K562 (cell line): ENCODE results near the gene ARHGEF16. TPM values are rescaled to one million over a fixed set of nuclear protein-coding genes. Genes with fewer than 3 reads are reported as not detected.

Experiments
- CHD2 ChIP-seq: IDR thresholded peaks from 2 replicates; pipeline ENCODE4 v1.6.1; 2011; ENCODE audit warnings: low read depth, low read length
- CTCFL ChIP-seq: IDR thresholded peaks from 2 replicates; pipeline ENCODE4 v1.6.1; 2011; ENCODE audit warnings: borderline replicate concordance, low read depth, mild to moderate bottlenecking, moderate library complexity, low read length; ENCODE audit not compliant: insufficient read depth, poor library complexity, severe bottlenecking
- EGR1 ChIP-seq: fragments of 450-650 bp; conservative IDR thresholded peaks from 2 replicates; pipeline ENCODE4 v1.6.1; 2017; ENCODE audit warnings: mild to moderate bottlenecking
- ESRRB ChIP-seq: fragments of 250-450 bp; sonication (Bioruptor Pico); IDR thresholded peaks from 2 replicates; pipeline ENCODE4 v1.5.0; 2020; ENCODE audit warnings: mild to moderate bottlenecking, moderate library complexity, borderline replicate concordance
- HCFC1 ChIP-seq: IDR thresholded peaks from 2 replicates; pipeline ENCODE4 v1.6.1; 2012; ENCODE audit warnings: low read depth, low read length, improper control_type of control experiment
- MBD2 ChIP-seq: sonication (generic); IDR thresholded peaks from 2 replicates; pipeline ENCODE4 v1.6.1; 2016; ENCODE audit warnings: low read depth, borderline replicate concordance
- NUFIP1 ChIP-seq: fragments of 450-650 bp; IDR thresholded peaks from 2 replicates; pipeline ENCODE4 v1.6.1; 2018; ENCODE audit not compliant: partially characterized antibody
- PCBP1 ChIP-seq: fragments of 200-400 bp; formaldehyde crosslinking; IDR thresholded peaks from 2 replicates; pipeline ENCODE4 v1.6.1; 2018; ENCODE audit warnings: mild to moderate bottlenecking, low read depth, low read length; ENCODE audit not compliant: poor library complexity, severe bottlenecking
- POLR2G ChIP-seq: fragments of 200-400 bp; formaldehyde crosslinking; IDR thresholded peaks from 2 replicates; pipeline ENCODE4 v1.6.1; 2017; ENCODE audit warnings: low read depth, mild to moderate bottlenecking, antibody characterized with exemption, low read length, moderate library complexity
- TEAD4 ChIP-seq, 2 experiments: sonication (generic) in 1 of 2; formaldehyde crosslinking in 1 of 2; IDR thresholded peaks; 2 replicates each; pipeline versions ENCODE4 v1.6.1 to v1.8.0; 2012 to 2022; ENCODE audit warnings: borderline replicate concordance in 1 of 2, inconsistent platforms in 1 of 2, low read length in 1 of 2, mild to moderate bottlenecking in 1 of 2, missing genetic modification reagents in 1 of 2
- TGIF2 ChIP-seq: sonication (generic); formaldehyde crosslinking; IDR thresholded peaks from 2 replicates; pipeline ENCODE4 v1.8.1; 2022; ENCODE audit warnings: mild to moderate bottlenecking, missing genetic modification reagents, moderate library complexity
- ZBTB43 ChIP-seq: sonication (generic); formaldehyde crosslinking; IDR thresholded peaks from 2 replicates; pipeline ENCODE4 v1.8.0; 2023; ENCODE audit warnings: mild to moderate bottlenecking, missing genetic modification reagents
- ZNF143 ChIP-seq: sonication (generic); formaldehyde crosslinking; IDR thresholded peaks from 2 replicates; pipeline ENCODE4 v1.9.0; 2022; ENCODE audit warnings: mild to moderate bottlenecking, missing genetic modification reagents
- ZNF165 ChIP-seq: fragments of 250-450 bp; sonication (Bioruptor Pico); IDR thresholded peaks from 2 replicates; pipeline ENCODE4 v1.4.0; 2020; ENCODE audit warnings: borderline replicate concordance
- ZNF57 ChIP-seq: fragments of 450-650 bp; formaldehyde crosslinking; IDR thresholded peaks from 2 replicates; pipeline ENCODE4 v1.4.0; 2020; ENCODE audit warnings: mild to moderate bottlenecking, moderate library complexity
- ZNF695 ChIP-seq: fragments of 450-650 bp; formaldehyde crosslinking; IDR thresholded peaks from 2 replicates; pipeline ENCODE4 v1.4.0; 2020; ENCODE audit warnings: mild to moderate bottlenecking, moderate library complexity
- ZNF740 ChIP-seq, 3 experiments: fragments of 200-800 bp in 1 of 3; sonication (Bioruptor generic) in 1 of 3; sonication (generic) in 1 of 3; formaldehyde crosslinking in 1 of 3; IDR thresholded peaks; 2 replicates each; pipeline versions ENCODE4 v1.6.1 to v1.8.0; 2016 to 2022; ENCODE audit warnings: mild to moderate bottlenecking in 2 of 3, missing compliant biosample characterization in 2 of 3, missing genetic modification characterization in 2 of 3, missing genetic modification reagents in 1 of 3
- ZNF778 ChIP-seq: fragments of 450-650 bp; formaldehyde crosslinking; IDR thresholded peaks from 2 replicates; pipeline ENCODE4 v1.4.0; 2020; ENCODE audit warnings: mild to moderate bottlenecking, moderate library complexity
- polyA plus RNA-seq, 8 experiments: library from polyadenylated mRNA; depleted of rRNA in 4 of 8; stranded (reverse) in 5 of 8; unstranded in 3 of 8; fragments of >200 nt; fragmentation: Nextera tagmentation in 2 of 8; fragmentation: Illumina TruSeq in 1 of 8; extraction: Ambion mirVana in 2 of 8; extraction: Trizol in 1 of 8; gene quantifications; 2 replicates each; pipeline versions ENCODE4 v1.2.1 to v1.2.3, GENCODE V29; 2011 to 2014; ENCODE audit warnings: inconsistent platforms in 1 of 8, missing spikeins in 1 of 8
- total RNA-seq, 7 experiments: library from RNA; depleted of rRNA in 6 of 7; stranded (reverse); fragments of >200 nt in 6 of 7; fragmentation: Illumina TruSeq in 2 of 7; extraction: Trizol in 2 of 7; gene quantifications; 2 replicates each; pipeline versions ENCODE4 v1.2.1 to v1.2.3, GENCODE V29; 2011 to 2021; ENCODE audit warnings: low replicate concordance in 1 of 7
- TF ChIP-seq, protein P1 (sequence below): sonication (generic); formaldehyde crosslinking; IDR thresholded peaks from 2 replicates; pipeline ENCODE4 v1.8.0; 2022; ENCODE audit warnings: mild to moderate bottlenecking, missing genetic modification reagents
- TF ChIP-seq, protein P2 (sequence below): fragments of 450-650 bp; IDR thresholded peaks from 2 replicates; pipeline ENCODE4 v1.6.1; 2016; ENCODE audit warnings: low read depth, mild to moderate bottlenecking, moderate library complexity

Gene ARHGEF16
- total and polyA plus RNA-seq, 9 of the 15 experiments (the other 6 are each of a cell fraction or from before 2014, with no cell fraction given), result 0.15 to 1.2 (median 0.49) TPM; not detected in 2

DNA sequence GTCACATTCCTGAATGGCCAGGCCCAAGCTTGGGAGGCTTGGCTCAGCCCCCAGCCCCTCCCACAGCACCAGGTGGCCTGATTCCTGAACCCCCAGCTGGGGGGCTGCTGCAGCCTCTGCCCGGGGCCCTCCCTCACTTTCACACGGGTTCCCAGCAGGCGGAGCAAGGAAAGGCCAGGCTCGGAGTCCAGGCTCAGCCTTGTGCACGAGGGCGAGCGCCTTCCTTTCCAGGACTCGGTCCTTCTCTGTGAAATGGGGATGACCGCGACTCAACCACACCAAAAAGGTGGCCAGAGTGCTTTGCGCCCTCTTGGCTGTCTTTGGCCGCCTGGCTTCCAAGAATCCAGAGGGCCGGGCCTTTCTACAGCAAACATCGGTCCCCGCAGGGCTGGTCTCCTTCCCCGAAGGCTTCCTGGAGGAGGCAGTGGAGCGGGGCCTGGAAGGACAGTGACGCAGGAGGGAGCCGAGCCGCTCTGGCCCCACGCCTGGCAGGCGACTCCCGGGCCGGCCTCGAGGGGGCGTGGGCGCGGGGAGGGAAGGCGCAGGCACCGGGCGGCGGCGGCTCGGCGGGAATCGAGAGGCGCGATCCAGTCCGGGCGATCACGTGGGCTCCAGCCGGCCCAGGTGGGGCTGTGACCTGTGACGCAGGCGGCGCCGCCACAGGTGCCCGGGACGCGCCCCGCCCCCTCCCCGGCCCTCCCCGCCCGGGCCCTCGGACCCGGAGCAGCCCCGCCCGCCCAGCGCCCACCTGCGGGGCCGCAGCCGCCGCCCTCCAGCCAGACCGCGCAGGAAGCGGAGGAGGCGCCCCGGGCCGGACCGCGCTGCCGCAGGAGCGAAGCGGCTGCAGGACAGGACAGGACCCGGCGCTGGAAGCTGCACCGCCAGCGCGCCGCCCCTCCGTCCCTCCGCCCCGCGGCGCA, at the start of gene ARHGEF16 (continued):
- TF ChIP-seq ZNF740 (CRISPR knock-in tag; IDR thresholded peaks at IDR 0.05) (peak; percentile 51; the same call in 1 of the 2 replicates), ZNF740 (tag; IDR thresholded peaks at IDR 0.05) (no peak), EGR1 (no peak), CHD2 (no peak), NUFIP1 (no peak), ZBTB43 (CRISPR knock-in tag) (no peak), ZNF165 (CRISPR knock-in tag) (no peak), TEAD4 (IDR thresholded peaks at IDR 0.05; ENCODE audit: low read length) (no peak), TEAD4 (CRISPR knock-in tag; IDR thresholded peaks at IDR 0.05; ENCODE audit: borderline replicate concordance) (no peak), ZNF57 (CRISPR knock-in tag) (no peak), POLR2G (0 out of 2 replicates have a peak, but pooled peaks have one; percentile 17), PCBP1 (peak; percentile 26), TGIF2 (CRISPR knock-in tag) (no peak), ZNF695 (CRISPR knock-in tag) (no peak), ZNF778 (CRISPR knock-in tag) (no peak), HCFC1 (no peak), CTCFL (peak; percentile 92), ZNF143 (0 out of 2 replicates have a peak, but pooled peaks have one; percentile 14), MBD2 (no peak), ESRRB (CRISPR knock-in tag) (no peak)
- TF ChIP-seq, protein P1, sequence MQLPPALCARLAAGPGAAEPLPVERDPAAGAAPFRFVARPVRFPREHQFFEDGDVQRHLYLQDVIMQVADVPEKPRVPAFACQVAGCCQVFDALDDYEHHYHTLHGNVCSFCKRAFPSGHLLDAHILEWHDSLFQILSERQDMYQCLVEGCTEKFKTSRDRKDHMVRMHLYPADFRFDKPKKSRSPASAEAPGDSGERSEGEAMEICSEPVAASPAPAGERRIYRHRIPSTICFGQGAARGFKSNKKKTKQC (CRISPR knock-in tag), result no peak
- TF ChIP-seq, protein P2, sequence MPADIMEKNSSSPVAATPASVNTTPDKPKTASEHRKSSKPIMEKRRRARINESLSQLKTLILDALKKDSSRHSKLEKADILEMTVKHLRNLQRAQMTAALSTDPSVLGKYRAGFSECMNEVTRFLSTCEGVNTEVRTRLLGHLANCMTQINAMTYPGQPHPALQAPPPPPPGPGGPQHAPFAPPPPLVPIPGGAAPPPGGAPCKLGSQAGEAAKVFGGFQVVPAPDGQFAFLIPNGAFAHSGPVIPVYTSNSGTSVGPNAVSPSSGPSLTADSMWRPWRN, result no peak
